ENCODE results near the gene TEX10. TPM values are rescaled to one million over a fixed set of nuclear protein-coding genes. Genes with fewer than 3 reads are reported as not detected.

TEX10 gene
- total and polyA plus RNA-seq, 9 of the 15 experiments (the other 6 are each of a cell fraction or from before 2014, with no cell fraction given) = 27.8 to 60.0 (median 47.9) TPM

GRCh38 chr9:100397529-100398266 lies 45.0 kb upstream of the TEX10 start (continued):
- TF ChIP-seq EP300 (IDR thresholded peaks at IDR 0.05; ENCODE audit: low read length) = 0 out of 2 replicates have a peak, but pooled peaks have one; percentile 13
- TF ChIP-seq TAL1 (IDR thresholded peaks at IDR 0.05) = peak; percentile 37; the same call in 1 of the 2 replicates
- TF ChIP-seq IRF2 (CRISPR knock-in tag; IDR thresholded peaks at IDR 0.05) = no peak
- TF ChIP-seq MLX (CRISPR knock-in tag; conservative IDR thresholded peaks at IDR 0.05) = no peak
- peak; percentile 53; the same call in 1 of the 2 replicates for TF ChIP-seq JUND (IDR thresholded peaks at IDR 0.05; ENCODE audit: borderline replicate concordance, low read depth, low read length)
- no peak for TF ChIP-seq JUND (tag; IDR thresholded peaks at IDR 0.05; ENCODE audit: borderline replicate concordance, low read depth, low read length)
- TF ChIP-seq STAG1 (CRISPR knock-in tag; IDR thresholded peaks at IDR 0.05; ENCODE audit: borderline replicate concordance) = no peak
- TF ChIP-seq ZNF644 (tag; IDR thresholded peaks at IDR 0.05; ENCODE audit: low read depth) = no peak
- TF ChIP-seq, protein P1, sequence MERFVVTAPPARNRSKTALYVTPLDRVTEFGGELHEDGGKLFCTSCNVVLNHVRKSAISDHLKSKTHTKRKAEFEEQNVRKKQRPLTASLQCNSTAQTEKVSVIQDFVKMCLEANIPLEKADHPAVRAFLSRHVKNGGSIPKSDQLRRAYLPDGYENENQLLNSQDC (CRISPR knock-in tag; IDR thresholded peaks at IDR 0.05) = no peak
- no peak for TF ChIP-seq TCFL5 (CRISPR knock-in tag; conservative IDR thresholded peaks at IDR 0.05)
- TF ChIP-seq MCM7 (IDR thresholded peaks at IDR 0.05) = no peak
- TF ChIP-seq ZNF143 (CRISPR knock-in tag; IDR thresholded peaks at IDR 0.05) = no peak
- TF ChIP-seq U2AF2 (optimal IDR thresholded peaks at IDR 0.05; ENCODE audit: low read depth, low read length) = no peak
- no peak for TF ChIP-seq ESRRB (CRISPR knock-in tag; IDR thresholded peaks at IDR 0.05; ENCODE audit: borderline replicate concordance)
- TF ChIP-seq ZSCAN32 (CRISPR knock-in tag; IDR thresholded peaks at IDR 0.05) = 0 out of 2 replicates have a peak, but pooled peaks have one; percentile 39
- peak; percentile 89 for TF ChIP-seq IRF9 (tag; IDR thresholded peaks at IDR 0.05)
- TF ChIP-seq ZNF146 (CRISPR knock-in tag; IDR thresholded peaks at IDR 0.05; ENCODE audit: unreplicated experiment) = no peak
- no peak for TF ChIP-seq TFAM (CRISPR knock-in tag; conservative IDR thresholded peaks at IDR 0.05)
- no peak for TF ChIP-seq NR2F6 (CRISPR knock-in tag; IDR thresholded peaks at IDR 0.05)
- TF ChIP-seq SMARCA5 (IDR thresholded peaks at IDR 0.05) = no peak
- TF ChIP-seq ZNF121 (CRISPR knock-in tag; conservative IDR thresholded peaks at IDR 0.05) = no peak
- no peak for TF ChIP-seq KLF10 (CRISPR knock-in tag; IDR thresholded peaks at IDR 0.05)
- TF ChIP-seq ATF7 (IDR thresholded peaks at IDR 0.05) = peak; percentile 58; the same call in 1 of the 2 replicates
- peak; percentile 37; the same call in 1 of the 2 replicates for TF ChIP-seq SMARCA4 (IDR thresholded peaks at IDR 0.05)
- TF ChIP-seq ZNF12 (CRISPR knock-in tag; IDR thresholded peaks at IDR 0.05) = no peak
- TF ChIP-seq GATAD2B (IDR thresholded peaks at IDR 0.05; ENCODE audit: borderline replicate concordance) = no peak
- no peak for TF ChIP-seq ZNF766 (CRISPR knock-in tag; conservative IDR thresholded peaks at IDR 0.05)
- TF ChIP-seq DPF2 (IDR thresholded peaks at IDR 0.05) = no peak
- TF ChIP-seq ZNF316 (IDR thresholded peaks at IDR 0.05) = no peak
- no peak for TF ChIP-seq MECOM (CRISPR knock-in tag; IDR thresholded peaks at IDR 0.05)
- TF ChIP-seq RAD21 (CRISPR knock-in tag; conservative IDR thresholded peaks at IDR 0.05 in 1 of 2, IDR thresholded peaks at IDR 0.05 in 1 of 2) = 0 out of 4 replicates have a peak, but pooled peaks of 1 of the 2 experiments have one; percentile 2
